DMS53 (cell line): Measurements from ENCODE around the gene ASTL.

Source experiments
- DNase-seq: peaks from one replicate; lab custom pipeline; 2025; lab: John Stamatoyannopoulos, UW

Gene ASTL

DNA sequence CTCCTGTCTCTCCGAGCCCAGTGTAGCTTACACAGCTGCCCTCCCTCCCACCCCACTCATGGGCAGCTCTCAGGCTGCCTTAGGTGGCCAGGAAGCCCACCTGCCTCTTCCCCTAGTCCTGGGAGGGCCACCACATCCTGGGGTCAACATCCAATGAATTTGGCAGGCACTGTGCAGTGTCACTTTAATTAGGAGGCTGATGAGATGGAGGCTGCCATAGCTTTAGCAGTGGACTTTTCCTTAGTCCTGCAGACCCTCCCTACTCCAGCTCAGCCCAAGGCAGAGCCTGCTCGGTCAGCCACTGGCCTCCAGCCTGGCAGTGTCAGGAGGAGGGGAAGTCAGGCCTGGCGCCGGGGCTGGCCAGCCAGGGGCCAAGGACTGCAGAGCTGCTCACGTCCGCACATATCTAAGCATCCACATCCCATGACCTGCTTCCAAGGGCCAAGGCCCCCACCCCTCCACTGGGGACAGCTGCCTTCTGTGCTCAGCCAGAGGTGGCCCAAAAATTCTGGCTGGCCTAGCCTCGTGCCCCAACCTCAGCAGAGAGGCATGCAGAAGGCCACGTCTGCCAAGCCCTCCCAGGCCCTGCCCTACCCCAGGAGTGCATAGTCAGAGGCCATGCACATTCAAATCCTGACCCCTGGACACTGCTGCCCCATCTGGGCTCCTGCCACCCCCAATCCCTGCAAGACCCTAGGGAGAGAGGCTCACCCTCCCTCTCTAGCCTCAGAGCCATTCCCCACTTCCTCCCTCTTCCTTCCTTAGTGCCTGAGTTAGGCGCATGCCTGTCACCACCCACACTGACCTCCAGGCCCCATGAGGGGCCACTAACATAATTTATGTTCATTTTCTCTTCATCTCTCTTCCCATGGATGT is 55.0 kb downstream of the ASTL start:
- no peak for DNase-seq

DNA sequence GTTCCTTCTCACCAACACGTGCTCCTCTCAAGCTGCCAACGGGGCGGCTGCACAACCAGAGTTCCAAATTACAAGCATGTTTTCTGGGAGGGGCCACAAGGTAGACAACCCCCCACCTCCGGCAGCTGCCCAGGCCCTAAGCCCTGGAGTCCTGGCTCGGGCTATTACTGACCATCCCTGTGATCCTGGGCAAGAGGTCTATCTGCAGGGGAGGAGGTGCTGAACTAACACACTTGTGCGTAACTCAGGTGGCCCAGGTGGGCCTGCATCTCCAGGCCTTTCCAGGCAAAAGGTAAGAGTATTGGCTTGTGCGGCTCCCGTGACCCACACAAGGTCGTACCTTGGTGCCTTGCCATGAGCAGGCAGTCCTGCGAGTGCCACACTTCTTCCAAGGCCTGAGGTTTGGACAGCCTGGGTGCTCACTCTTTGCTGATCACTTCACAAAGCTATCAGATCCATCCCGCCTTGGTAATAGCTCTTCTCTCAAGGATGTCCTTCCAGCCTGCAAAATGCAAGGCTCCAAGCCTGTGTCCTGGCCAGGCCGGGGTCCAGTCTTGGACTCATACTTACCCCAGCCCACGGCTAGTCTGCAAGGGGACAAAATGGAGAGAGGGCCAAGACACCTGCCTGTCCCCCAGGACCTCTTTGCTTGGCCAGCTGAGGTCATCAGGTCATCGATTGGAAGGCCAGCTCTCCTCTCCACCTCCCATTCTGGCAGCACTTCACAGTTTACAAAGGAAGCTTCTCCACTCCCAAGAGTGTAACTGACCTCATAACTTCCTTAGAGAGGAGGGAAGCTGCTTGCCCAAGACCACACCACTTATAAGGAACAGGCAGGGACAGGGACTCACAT is 55.9 kb downstream of the ASTL start:
- DNase-seq = no peak

DNA sequence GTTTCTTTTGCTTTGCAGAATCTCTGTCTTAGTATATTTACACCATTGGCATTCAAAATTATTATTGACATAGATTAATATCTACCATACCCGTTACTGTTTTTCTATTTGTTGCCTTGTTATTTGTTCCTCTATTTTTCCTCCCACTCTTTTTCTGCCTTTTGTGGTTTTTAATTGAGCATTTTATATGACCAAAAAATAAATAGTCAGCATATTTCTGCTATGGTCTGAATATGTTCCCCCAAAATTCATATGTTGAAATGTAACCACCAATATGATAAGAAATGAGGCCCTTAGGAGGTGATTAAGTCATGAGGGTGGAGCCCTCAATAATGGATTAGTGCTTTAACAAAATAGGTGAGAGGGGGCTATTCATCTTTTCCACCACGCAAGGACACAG is 57.3 kb downstream of the ASTL start:
- no peak for DNase-seq

DNA sequence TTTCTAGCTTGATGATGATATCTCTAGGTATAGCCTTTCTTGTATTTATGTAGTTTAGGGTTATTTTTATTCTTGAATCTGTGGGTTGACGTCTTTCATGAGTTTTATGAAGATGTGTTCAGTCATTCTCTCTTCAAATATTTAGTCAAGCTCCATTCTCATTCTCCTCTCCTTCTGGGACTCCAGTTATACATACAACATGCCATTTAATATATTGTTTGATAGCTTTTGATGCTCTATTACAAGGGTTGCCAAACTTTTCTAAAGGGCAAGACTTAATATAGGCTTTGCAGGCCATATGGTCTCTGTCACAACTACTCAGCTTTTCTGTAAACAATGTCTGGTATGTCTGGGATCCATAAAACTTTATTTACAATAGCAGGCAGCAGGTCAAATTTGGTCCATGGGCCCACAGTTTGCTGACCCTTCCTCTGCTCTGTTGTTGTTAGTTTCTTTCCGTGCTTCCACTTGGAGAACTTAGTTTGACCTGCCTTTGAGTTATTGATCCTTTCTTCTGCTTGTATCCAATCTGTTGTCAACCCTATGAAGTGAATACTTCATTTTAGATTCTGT is 63.0 kb downstream of the ASTL start:
- no peak for DNase-seq

GRCh38 chr2:96074156-96074555 is 64.1 kb downstream of the ASTL start:
- no peak for DNase-seq

DNA sequence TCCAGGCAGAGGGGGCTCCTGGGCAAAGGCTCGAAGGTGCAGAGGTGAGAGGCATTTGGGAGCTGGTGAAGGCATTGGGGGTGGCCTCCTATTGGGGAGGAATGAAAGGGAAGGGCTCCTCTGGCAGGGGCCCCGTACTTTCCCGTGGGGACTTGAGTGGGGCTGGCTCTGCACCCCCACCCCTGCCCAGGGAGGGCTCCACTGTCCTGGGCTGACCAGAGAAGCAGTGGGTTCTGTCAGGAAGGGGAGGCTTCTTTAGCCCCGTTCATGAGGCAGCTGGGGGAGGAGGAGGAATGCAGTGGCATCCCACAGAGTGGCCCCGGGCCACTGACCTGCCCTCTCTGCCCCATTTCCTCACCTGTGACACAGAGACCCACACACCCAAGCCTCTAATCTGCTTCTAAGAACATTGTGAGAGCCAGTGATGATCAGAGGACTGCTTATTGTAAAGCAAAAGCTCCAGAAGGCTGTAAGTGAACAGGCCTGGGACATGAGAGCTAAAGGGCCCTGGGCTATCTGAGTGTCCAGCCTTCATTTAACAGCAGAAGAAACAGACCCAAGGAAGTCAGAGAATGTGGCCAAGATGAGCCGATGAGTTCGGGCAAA is 65.0 kb downstream of the ASTL start:
- no peak for DNase-seq
